Measurements from ENCODE around the gene RTN4R. TPM values are rescaled to one million over a fixed set of nuclear protein-coding genes. Genes with fewer than 3 reads are reported as not detected.
A peak's percentile ranks its signal among the peaks of the same experiment; 100 is the strongest.
"Not testable (repeated sequence)": the region's sequence is repeated elsewhere in the genome, so short reads cannot be mapped to it uniquely, and the experiment has no call there.

The RTN4R gene
- total RNA-seq (5.3 and 9.8 TPM in 2 replicates), polyA plus RNA-seq (5.2 and 7.4 TPM in 2 replicates)

DNA sequence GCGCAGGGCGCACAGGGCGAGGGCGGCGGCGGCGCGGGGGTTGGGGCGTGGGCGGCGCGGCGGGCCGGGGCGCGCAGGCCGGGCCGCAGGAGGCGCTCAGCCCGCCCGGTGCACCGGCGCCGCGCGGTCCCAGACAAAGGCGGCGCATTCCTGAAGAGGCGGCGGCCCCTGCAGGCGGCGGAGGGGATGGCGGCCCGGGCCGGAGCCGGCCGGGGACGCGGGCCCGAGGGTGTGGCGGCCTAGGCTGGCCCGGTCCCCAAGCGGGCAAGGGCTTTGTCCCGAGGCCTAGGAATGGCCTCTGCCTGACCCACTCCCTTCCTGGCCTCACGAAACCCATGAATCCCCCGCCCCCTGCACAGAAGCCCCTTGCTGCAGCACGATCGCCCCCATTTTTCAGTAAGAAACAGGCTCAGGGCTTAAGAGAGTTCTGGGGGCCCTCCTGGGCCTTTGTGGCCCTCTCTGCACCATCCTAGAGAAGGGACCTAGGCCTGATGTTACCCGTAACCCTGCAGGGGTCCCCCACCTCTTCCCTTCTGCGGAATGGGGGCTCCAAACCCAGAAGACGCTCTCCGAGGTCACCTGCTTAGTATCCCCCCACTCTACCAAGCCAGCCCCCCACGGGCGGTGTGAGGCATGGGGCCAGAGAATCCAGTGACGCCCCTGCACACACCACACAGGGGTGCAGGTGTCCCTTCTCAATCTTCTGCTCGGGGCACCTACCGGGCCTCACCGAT lies at the start of gene RTN4R:
RTN4R (minus strand) TSS at position 40 of the 734 bp plus-strand sequence. CDS start 226 bp downstream, outside the sequence.
- Histone ChIP-seq H3K4me3 (peak within 1 kb of the TSS; percentile 56), H3K4me1 (ENCODE audit: low read depth) (peaks cover under 1% of the 10 kb centered on the region), H3K27me3 (peaks cover 9% of the 10 kb centered on the region), H3K36me3 (no peaks in the 10 kb centered on the region), H3K27ac (no peak within 1 kb of the TSS), H3K9me3 (ENCODE audit: low read depth) (no peaks in the 10 kb centered on the region)
- TF ChIP-seq, protein P1, sequence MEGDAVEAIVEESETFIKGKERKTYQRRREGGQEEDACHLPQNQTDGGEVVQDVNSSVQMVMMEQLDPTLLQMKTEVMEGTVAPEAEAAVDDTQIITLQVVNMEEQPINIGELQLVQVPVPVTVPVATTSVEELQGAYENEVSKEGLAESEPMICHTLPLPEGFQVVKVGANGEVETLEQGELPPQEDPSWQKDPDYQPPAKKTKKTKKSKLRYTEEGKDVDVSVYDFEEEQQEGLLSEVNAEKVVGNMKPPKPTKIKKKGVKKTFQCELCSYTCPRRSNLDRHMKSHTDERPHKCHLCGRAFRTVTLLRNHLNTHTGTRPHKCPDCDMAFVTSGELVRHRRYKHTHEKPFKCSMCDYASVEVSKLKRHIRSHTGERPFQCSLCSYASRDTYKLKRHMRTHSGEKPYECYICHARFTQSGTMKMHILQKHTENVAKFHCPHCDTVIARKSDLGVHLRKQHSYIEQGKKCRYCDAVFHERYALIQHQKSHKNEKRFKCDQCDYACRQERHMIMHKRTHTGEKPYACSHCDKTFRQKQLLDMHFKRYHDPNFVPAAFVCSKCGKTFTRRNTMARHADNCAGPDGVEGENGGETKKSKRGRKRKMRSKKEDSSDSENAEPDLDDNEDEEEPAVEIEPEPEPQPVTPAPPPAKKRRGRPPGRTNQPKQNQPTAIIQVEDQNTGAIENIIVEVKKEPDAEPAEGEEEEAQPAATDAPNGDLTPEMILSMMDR (IDR thresholded peaks at IDR 0.05; ENCODE audit: low read depth, low read length) = peak; percentile 62
- DNase-seq (ENCODE audit: low read depth in 1 of 2, low spot score in 1 of 2) = peak; percentile 50 to 80

- H3K27me3 ChIP-seq; H3K27ac ChIP-seq; H3K4me3 ChIP-seq; H3K36me3 ChIP-seq; H3K9me3 ChIP-seq (ENCODE audit: low read depth); DNase-seq (ENCODE audit: low read depth in 1 of 2, low spot score in 1 of 2): not testable (repeated sequence)
- H3K4me1 ChIP-seq (ENCODE audit: low read depth) = peaks cover 23% of the 10 kb centered on the region
- TF ChIP-seq, protein P1 (IDR thresholded peaks at IDR 0.05; ENCODE audit: low read depth, low read length) = peak; percentile 62
Observed at GRCh38 chr22:20317402-20318042, 49.4 kb upstream of the RTN4R start.

DNA sequence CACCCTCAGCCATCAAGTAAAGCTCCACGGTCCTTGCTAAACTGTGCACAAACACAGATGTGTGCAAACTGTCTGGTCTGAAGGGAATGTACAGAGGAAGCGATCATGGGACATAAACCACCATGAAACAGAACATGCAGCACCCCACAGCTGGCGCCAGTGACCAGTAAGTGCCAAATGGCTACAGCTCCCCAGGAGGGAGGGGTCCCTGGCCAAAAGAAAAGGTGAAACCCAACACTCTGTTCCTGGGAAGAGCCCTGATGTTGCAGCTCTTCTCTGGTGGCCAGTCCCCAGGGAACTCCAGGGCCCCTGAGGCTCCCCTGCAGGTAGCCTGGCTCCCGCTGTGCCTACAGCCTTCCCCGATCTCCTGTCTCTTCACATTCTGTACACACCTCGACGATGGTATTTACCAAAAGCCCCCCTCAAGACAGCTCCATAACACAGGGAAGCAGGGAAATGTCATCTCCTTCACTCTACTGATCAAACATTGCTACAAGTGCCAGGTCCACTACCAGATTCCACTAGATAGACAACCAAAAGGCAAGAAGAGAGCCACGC lies 48.8 kb upstream of the RTN4R start:
- Histone ChIP-seq H3K36me3 (no peaks in the 10 kb centered on the region), H3K9me3 (ENCODE audit: low read depth) (no peaks in the 10 kb centered on the region), H3K27ac (no peak overlapping the region), H3K4me3 (no peak overlapping the region), H3K4me1 (ENCODE audit: low read depth) (peaks cover 17% of the 10 kb centered on the region), H3K27me3 (no peaks in the 10 kb centered on the region)
- DNase-seq (ENCODE audit: low read depth in 1 of 2, low spot score in 1 of 2) = no peak
- TF ChIP-seq, protein P1 (IDR thresholded peaks at IDR 0.05; ENCODE audit: low read depth, low read length) = no peak

- no peak overlapping the region for H3K4me3 ChIP-seq
- no peak overlapping the region for H3K27ac ChIP-seq
- H3K9me3 ChIP-seq (ENCODE audit: low read depth) = no peaks in the 10 kb centered on the region
- TF ChIP-seq, protein P1 (IDR thresholded peaks at IDR 0.05; ENCODE audit: low read depth, low read length) = no peak
- DNase-seq (ENCODE audit: low read depth in 1 of 2, low spot score in 1 of 2) = no peak
- H3K27me3 ChIP-seq = no peaks in the 10 kb centered on the region
- H3K4me1 ChIP-seq (ENCODE audit: low read depth) = peaks cover 11% of the 10 kb centered on the region
- H3K36me3 ChIP-seq = no peaks in the 10 kb centered on the region
Observed at GRCh38 chr22:20316217-20316843, 48.2 kb upstream of the RTN4R start.

DNA sequence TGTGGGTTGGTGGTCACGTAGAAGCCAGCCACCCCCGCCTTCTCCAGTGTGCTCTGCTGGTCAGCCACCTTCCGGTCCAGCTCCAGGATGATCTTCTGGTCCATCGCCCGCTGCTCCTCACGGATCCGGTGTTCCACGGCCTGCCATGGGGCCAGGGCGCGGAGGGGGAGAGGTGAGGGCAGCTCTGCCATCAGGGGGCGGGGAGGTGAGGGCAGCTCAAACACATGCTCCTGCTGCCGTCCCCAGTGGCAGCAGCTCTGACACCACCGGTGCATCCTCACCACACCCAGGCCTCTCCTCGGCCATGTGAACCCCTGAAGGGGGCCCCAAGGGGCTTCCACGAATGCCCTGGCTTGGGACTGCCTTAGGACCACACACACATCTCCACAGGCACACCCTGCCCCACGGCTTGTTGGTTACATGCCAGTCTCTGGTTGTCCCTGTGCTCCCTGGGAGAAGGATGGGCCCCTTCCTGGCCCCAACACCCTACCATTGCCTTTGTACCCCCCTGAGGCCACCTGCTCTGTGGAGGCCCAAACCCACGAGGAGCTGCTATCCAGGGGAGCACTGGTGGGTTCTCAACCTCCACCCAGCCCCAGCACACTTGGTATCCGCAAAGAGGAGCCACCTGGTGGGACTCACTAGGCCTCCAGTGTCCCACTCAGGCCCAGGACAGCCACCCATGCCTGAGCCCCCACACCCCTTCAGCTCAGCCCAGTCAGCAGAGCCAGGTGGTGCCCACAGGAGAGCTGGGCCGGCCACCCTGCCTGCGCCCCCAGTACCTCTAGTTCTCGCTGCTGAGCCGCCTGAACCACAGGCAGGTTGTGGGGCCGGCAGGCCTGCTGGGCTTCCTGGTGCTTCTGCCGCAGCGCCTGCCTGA lies 47.5 kb upstream of the RTN4R start:
- Histone ChIP-seq H3K27me3 (no peaks in the 10 kb centered on the region), H3K36me3 (no peaks in the 10 kb centered on the region), H3K4me1 (ENCODE audit: low read depth) (peaks cover 5% of the 10 kb centered on the region), H3K9me3 (ENCODE audit: low read depth) (no peaks in the 10 kb centered on the region), H3K27ac (no peak overlapping the region), H3K4me3 (no peak overlapping the region)
- DNase-seq (ENCODE audit: low read depth in 1 of 2, low spot score in 1 of 2) = no peak
- TF ChIP-seq, protein P1 (IDR thresholded peaks at IDR 0.05; ENCODE audit: low read depth, low read length) = no peak

- H3K9me3 ChIP-seq (ENCODE audit: low read depth); DNase-seq (ENCODE audit: low read depth in 1 of 2, low spot score in 1 of 2); H3K36me3 ChIP-seq; H3K4me3 ChIP-seq; H3K27me3 ChIP-seq; H3K27ac ChIP-seq; H3K4me1 ChIP-seq (ENCODE audit: low read depth): not testable (repeated sequence)
Observed at GRCh38 chr22:20314741-20315336, 46.7 kb upstream of the RTN4R start.

DNA sequence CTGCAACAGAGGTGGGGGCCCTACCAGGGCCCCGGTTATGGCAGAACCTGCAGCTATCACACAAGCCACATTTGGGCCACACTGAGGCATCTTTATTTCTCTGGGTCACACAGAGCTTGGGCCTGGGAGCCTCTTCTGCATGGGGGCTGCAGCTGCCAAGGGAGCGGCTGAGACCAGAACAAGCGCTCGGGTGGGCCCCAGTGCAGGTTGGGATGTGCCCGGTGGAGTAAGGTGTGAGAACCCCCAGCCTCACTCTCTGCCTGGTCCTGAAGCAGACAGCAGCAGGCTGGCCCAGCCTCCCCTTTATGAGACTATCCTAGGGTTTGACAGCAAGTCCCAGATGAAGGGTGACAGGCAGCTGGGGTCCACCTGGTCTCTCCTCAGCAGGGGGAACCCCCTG lies 46.1 kb upstream of the RTN4R start:
- H3K4me1 ChIP-seq (ENCODE audit: low read depth); H3K27ac ChIP-seq; H3K9me3 ChIP-seq (ENCODE audit: low read depth); H3K27me3 ChIP-seq; H3K36me3 ChIP-seq; H3K4me3 ChIP-seq; DNase-seq (ENCODE audit: low read depth in 1 of 2, low spot score in 1 of 2): not testable (repeated sequence)
